WTC11 (cell line): ENCODE data around the gene TIMM21. TPM values are rescaled to one million over a fixed set of nuclear protein-coding genes. Genes with fewer than 3 reads are reported as not detected.

ENCODE experiments used
- ATAC-seq: fragments of 200-7000 bp; cut with Tn5 transposase; 2 replicates; pipeline ENCODE4 v1.10.0; 2021; ENCODE audit warnings: mild to moderate bottlenecking, moderate library complexity
- CTCF ChIA-PET: fragments of 300-600 bp; sonication (Branson Sonifier 250); formaldehyde crosslinking; loops from one replicate; lab custom pipeline; 2021; ENCODE audit warnings: antibody characterized with exemption; lab: Charles Lee
- POLR2A ChIA-PET: fragments of 350-600 bp; sonication (Branson Sonifier 250); formaldehyde crosslinking; loops from one replicate; lab custom pipeline; 2021; ENCODE audit warnings: antibody characterized with exemption; lab: Charles Lee
- DNase-seq: peaks from one replicate; pipeline ENCODE4 v3.0.0; 2021; ENCODE audit warnings: low spot score
- H3K27ac Mint-ChIP-seq: 2 replicates; pipeline ENCODE4 v1.8.0; 2021; ENCODE audit warnings: mixed read lengths
- H3K27me3 Mint-ChIP-seq: 2 replicates; pipeline ENCODE4 v1.8.0; 2021; ENCODE audit warnings: low read depth, mild to moderate bottlenecking, moderate library complexity, mixed read lengths
- H3K36me3 Mint-ChIP-seq: 2 replicates; pipeline ENCODE4 v1.8.0; 2021; ENCODE audit warnings: mixed read lengths
- H3K4me1 Mint-ChIP-seq: 2 replicates; pipeline ENCODE4 v1.8.0; 2022; ENCODE audit warnings: mixed read lengths
- H3K4me3 Mint-ChIP-seq: 2 replicates; pipeline ENCODE4 v1.8.0; 2021; ENCODE audit warnings: mild to moderate bottlenecking, moderate library complexity, mixed read lengths
- H3K9me3 Mint-ChIP-seq: 2 replicates; pipeline ENCODE4 v1.8.0; 2021; ENCODE audit warnings: mixed read lengths
- ETV6 ChIP-seq: sonication (generic); formaldehyde crosslinking; IDR thresholded peaks from 2 replicates; pipeline ENCODE4 v1.8.1; 2022; ENCODE audit warnings: mild to moderate bottlenecking, missing genetic modification reagents
- JAZF1 ChIP-seq: fragments of 250-450 bp; sonication (Bioruptor Pico); IDR thresholded peaks from 2 replicates; pipeline ENCODE4 v1.9.0; 2021; ENCODE audit warnings: moderate library complexity, mild to moderate bottlenecking, inconsistent platforms
- MXD4 ChIP-seq: fragments of 250-450 bp; sonication (Bioruptor Pico); IDR thresholded peaks from 2 replicates; pipeline ENCODE4 v1.8.0; 2021; ENCODE audit warnings: mild to moderate bottlenecking, moderate library complexity, borderline replicate concordance
- NFYB ChIP-seq: sonication (generic); formaldehyde crosslinking; conservative IDR thresholded peaks from 2 replicates; pipeline ENCODE4 v1.8.0; 2022; ENCODE audit warnings: low read depth, missing genetic modification reagents
- PRRX2 ChIP-seq: fragments of 250-450 bp; sonication (Bioruptor Pico); IDR thresholded peaks from 2 replicates; pipeline ENCODE4 v1.8.0; 2021; ENCODE audit warnings: mild to moderate bottlenecking
- SMAD3 ChIP-seq: sonication (generic); formaldehyde crosslinking; IDR thresholded peaks from 2 replicates; pipeline ENCODE4 v1.8.0; 2022; ENCODE audit warnings: missing genetic modification reagents, mild to moderate bottlenecking, borderline replicate concordance
- ZNF219 ChIP-seq: sonication (generic); formaldehyde crosslinking; IDR thresholded peaks from 2 replicates; pipeline ENCODE4 v1.8.0; 2023; ENCODE audit warnings: missing genetic modification reagents, mild to moderate bottlenecking, borderline replicate concordance
- total RNA-seq: library from RNA; stranded (reverse); gene quantifications from 3 replicates; pipeline ENCODE4 v1.2.3, GENCODE V29; 2021
- TF ChIP-seq, protein P1 (sequence below): sonication (generic); formaldehyde crosslinking; IDR thresholded peaks from 2 replicates; pipeline ENCODE4 v1.8.0; 2023; ENCODE audit warnings: mild to moderate bottlenecking, missing genetic modification reagents
- TF ChIP-seq, protein P2 (sequence below): fragments of 250-450 bp; sonication (Bioruptor Pico); IDR thresholded peaks from 2 replicates; pipeline ENCODE4 v1.9.0; 2021; ENCODE audit warnings: mild to moderate bottlenecking, borderline replicate concordance
- TF ChIP-seq, protein P3 (sequence below): sonication (generic); formaldehyde crosslinking; IDR thresholded peaks from 2 replicates; pipeline ENCODE4 v1.8.0; 2022; ENCODE audit warnings: mild to moderate bottlenecking, missing genetic modification reagents
- TF ChIP-seq, protein P4 (sequence below): sonication (generic); formaldehyde crosslinking; IDR thresholded peaks from 2 replicates; pipeline ENCODE4 v1.8.1; 2022; ENCODE audit warnings: low read depth, mild to moderate bottlenecking, moderate library complexity, missing genetic modification reagents, borderline replicate concordance

TIMM21 gene
- total RNA-seq, 1 experiment from 2014 or later, result 47.7 TPM

DNA sequence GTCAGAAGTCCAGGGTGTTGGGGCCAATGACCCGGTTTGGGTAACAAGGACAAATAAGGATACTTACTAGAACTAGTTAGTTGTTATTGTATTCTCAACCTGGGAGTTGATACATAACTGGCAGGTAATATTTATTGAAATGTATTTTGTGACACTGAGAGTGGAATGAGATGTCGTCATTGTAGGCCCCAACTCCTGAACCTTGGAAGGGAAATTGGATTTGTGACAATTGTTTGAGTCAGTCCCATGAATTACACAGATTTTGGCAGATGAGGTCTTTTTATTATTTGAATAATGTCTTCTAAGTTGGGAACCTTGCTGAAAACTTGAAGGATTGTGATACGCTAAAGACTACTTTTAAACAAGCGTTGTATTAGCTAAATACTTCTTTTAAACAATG lies 5.1 kb downstream of the TIMM21 start (continued):
- no peak for TF ChIP-seq SMAD3 (CRISPR knock-in tag)
- TF ChIP-seq, protein P1, sequence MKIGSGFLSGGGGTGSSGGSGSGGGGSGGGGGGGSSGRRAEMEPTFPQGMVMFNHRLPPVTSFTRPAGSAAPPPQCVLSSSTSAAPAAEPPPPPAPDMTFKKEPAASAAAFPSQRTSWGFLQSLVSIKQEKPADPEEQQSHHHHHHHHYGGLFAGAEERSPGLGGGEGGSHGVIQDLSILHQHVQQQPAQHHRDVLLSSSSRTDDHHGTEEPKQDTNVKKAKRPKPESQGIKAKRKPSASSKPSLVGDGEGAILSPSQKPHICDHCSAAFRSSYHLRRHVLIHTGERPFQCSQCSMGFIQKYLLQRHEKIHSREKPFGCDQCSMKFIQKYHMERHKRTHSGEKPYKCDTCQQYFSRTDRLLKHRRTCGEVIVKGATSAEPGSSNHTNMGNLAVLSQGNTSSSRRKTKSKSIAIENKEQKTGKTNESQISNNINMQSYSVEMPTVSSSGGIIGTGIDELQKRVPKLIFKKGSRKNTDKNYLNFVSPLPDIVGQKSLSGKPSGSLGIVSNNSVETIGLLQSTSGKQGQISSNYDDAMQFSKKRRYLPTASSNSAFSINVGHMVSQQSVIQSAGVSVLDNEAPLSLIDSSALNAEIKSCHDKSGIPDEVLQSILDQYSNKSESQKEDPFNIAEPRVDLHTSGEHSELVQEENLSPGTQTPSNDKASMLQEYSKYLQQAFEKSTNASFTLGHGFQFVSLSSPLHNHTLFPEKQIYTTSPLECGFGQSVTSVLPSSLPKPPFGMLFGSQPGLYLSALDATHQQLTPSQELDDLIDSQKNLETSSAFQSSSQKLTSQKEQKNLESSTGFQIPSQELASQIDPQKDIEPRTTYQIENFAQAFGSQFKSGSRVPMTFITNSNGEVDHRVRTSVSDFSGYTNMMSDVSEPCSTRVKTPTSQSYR (CRISPR knock-in tag), result no peak
- TF ChIP-seq ZNF219, result no peak
- TF ChIP-seq JAZF1 (CRISPR knock-in tag), result no peak

DNA sequence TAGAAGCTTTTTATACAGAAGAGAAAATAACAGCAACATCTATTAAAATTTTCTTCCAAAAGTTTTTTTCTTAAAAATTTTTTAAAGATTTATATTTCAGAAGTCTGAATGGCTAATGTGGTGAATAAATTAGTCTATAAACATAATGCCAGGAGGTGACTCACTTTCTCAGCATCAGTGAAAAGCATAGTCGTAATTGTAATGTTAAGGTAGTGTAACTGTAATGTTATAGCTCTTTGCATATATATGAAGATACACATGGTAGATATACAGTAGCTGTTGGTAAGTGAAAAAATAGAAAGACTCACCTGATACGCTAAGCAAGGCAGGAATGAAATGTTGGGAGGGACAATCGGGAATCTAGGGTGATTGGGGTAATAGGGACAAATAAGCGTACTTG lies 5.5 kb downstream of the TIMM21 start:
- Mint-ChIP-seq H3K4me3 (no peak overlapping the region), H3K27ac (no peak overlapping the region), H3K36me3 (peaks cover 37% of the 10 kb centered on the region), H3K4me1 (peaks cover 23% of the 10 kb centered on the region), H3K27me3 (no peaks in the 10 kb centered on the region), H3K9me3 (no peaks in the 10 kb centered on the region)
- ChIA-PET CTCF (interaction anchor here (1.1 to 3.8 kb wide), 2 partner anchors 71 to 340 kb away, joined by 4 to 27 read pairs; no protein-coding TSS in a partner anchor), POLR2A (no interaction called here)
- DNase-seq (no peak), ATAC-seq (no peak)
- TF ChIP-seq, protein P2, sequence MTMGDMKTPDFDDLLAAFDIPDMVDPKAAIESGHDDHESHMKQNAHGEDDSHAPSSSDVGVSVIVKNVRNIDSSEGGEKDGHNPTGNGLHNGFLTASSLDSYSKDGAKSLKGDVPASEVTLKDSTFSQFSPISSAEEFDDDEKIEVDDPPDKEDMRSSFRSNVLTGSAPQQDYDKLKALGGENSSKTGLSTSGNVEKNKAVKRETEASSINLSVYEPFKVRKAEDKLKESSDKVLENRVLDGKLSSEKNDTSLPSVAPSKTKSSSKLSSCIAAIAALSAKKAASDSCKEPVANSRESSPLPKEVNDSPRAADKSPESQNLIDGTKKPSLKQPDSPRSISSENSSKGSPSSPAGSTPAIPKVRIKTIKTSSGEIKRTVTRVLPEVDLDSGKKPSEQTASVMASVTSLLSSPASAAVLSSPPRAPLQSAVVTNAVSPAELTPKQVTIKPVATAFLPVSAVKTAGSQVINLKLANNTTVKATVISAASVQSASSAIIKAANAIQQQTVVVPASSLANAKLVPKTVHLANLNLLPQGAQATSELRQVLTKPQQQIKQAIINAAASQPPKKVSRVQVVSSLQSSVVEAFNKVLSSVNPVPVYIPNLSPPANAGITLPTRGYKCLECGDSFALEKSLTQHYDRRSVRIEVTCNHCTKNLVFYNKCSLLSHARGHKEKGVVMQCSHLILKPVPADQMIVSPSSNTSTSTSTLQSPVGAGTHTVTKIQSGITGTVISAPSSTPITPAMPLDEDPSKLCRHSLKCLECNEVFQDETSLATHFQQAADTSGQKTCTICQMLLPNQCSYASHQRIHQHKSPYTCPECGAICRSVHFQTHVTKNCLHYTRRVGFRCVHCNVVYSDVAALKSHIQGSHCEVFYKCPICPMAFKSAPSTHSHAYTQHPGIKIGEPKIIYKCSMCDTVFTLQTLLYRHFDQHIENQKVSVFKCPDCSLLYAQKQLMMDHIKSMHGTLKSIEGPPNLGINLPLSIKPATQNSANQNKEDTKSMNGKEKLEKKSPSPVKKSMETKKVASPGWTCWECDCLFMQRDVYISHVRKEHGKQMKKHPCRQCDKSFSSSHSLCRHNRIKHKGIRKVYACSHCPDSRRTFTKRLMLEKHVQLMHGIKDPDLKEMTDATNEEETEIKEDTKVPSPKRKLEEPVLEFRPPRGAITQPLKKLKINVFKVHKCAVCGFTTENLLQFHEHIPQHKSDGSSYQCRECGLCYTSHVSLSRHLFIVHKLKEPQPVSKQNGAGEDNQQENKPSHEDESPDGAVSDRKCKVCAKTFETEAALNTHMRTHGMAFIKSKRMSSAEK, result no peak
- no peak for TF ChIP-seq MXD4 (CRISPR knock-in tag)
- TF ChIP-seq NFYB (CRISPR knock-in tag), result no peak
- no peak for TF ChIP-seq ETV6 (CRISPR knock-in tag)

DNA sequence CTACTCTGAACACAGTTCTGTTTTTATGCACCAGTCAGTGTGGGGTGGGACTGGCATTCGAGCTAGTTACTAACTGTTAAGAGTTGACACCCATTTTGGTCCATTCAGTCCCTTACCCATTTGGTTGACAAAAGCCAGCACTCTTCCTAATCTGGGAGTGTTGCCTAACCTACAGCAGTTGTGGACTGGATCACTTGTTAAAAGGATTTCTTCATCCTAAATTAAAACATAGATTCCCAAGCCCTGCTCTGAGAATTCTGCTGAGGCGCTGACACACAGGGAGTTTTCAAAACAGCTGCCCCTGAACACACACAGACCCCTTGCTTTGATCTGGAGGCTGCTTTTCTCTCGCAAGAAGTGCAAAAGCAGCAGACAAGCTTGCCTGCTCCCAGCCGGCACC lies 6.4 kb downstream of the TIMM21 start:
- Mint-ChIP-seq H3K27ac (no peak overlapping the region), H3K4me3 (no peak overlapping the region), H3K36me3 (peaks cover 43% of the 10 kb centered on the region), H3K9me3 (no peaks in the 10 kb centered on the region), H3K4me1 (peaks cover 13% of the 10 kb centered on the region), H3K27me3 (no peaks in the 10 kb centered on the region)
- TF ChIP-seq, protein P3, sequence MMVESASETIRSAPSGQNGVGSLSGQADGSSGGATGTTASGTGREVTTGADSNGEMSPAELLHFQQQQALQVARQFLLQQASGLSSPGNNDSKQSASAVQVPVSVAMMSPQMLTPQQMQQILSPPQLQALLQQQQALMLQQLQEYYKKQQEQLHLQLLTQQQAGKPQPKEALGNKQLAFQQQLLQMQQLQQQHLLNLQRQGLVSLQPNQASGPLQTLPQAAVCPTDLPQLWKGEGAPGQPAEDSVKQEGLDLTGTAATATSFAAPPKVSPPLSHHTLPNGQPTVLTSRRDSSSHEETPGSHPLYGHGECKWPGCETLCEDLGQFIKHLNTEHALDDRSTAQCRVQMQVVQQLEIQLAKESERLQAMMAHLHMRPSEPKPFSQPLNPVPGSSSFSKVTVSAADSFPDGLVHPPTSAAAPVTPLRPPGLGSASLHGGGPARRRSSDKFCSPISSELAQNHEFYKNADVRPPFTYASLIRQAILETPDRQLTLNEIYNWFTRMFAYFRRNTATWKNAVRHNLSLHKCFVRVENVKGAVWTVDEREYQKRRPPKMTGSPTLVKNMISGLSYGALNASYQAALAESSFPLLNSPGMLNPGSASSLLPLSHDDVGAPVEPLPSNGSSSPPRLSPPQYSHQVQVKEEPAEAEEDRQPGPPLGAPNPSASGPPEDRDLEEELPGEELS (CRISPR knock-in tag), result no peak
- no peak for TF ChIP-seq PRRX2 (CRISPR knock-in tag)
- TF ChIP-seq, protein P4, sequence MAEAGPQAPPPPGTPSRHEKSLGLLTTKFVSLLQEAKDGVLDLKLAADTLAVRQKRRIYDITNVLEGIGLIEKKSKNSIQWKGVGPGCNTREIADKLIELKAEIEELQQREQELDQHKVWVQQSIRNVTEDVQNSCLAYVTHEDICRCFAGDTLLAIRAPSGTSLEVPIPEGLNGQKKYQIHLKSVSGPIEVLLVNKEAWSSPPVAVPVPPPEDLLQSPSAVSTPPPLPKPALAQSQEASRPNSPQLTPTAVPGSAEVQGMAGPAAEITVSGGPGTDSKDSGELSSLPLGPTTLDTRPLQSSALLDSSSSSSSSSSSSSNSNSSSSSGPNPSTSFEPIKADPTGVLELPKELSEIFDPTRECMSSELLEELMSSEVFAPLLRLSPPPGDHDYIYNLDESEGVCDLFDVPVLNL (CRISPR knock-in tag), result no peak
- ChIA-PET POLR2A (no interaction called here), CTCF (interaction anchor here (3.8 kb wide), 1 partner anchor 72 kb away, joined by 27 read pairs; no protein-coding TSS in a partner anchor)
- DNase-seq (no peak), ATAC-seq (0 out of 2 replicates have a peak, but pooled peaks have one; percentile 28)
